ENCODE measurements around the gene TRAPPC6A. TPM values are rescaled to one million over a fixed set of nuclear protein-coding genes. Genes with fewer than 3 reads are reported as not detected.

TRAPPC6A gene
- polyA plus RNA-seq, 1 donor from 2014 or later: 158 TPM

DNA sequence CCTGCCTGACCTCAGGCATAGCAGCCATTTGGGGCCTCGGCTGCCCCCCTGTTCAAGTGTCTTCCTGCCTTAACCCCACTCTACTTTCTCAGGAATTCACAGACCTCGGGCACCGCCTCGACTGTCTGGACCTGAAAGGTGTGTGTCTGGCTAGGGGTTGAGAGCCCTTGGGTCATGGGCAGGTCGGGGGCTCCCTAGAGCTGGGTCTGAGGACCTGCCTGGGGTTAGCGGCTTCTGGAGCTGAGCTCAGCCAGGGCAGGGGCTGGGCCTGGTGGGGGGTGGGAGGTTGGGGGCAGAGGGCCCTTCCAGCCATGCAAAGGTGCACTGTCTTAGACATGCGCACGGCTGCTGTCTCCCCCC, 37.9 kb downstream of the TRAPPC6A start:
- Mint-ChIP-seq H3K4me1 (peaks cover 9 to 23% (median 22%) of the 10 kb centered on the region in 3 donors), H3K36me3 (no peaks in the 10 kb centered on the region), H3K4me3 (no peak overlapping the region), H3K9me3 (no peaks in the 10 kb centered on the region), H3K27ac (no peak overlapping the region), H3K27me3 (peaks cover 2% of the 10 kb centered on the region)

GRCh38 chr19:45139286-45140143, 38.5 kb downstream of the TRAPPC6A start:
- Mint-ChIP-seq H3K4me3 (no peak overlapping the region), H3K27ac (no peak overlapping the region), H3K27me3 (peaks cover 2% of the 10 kb centered on the region), H3K9me3 (no peaks in the 10 kb centered on the region), H3K4me1 (peaks cover 12 to 26% (median 25%) of the 10 kb centered on the region in 3 donors), H3K36me3 (no peaks in the 10 kb centered on the region)

- Mint-ChIP-seq H3K4me3 (peak overlapping the region in 1 of 4 donors; percentile 60), H3K27ac (no peak overlapping the region), H3K27me3 (peaks cover 2% of the 10 kb centered on the region), H3K4me1 (peaks cover 22 to 34% (median 33%) of the 10 kb centered on the region in 3 donors), H3K9me3 (no peaks in the 10 kb centered on the region), H3K36me3 (no peaks in the 10 kb centered on the region)
These were observed 39.7 kb downstream of the TRAPPC6A start for GRCh38 chr19:45138303-45138751.

GRCh38 chr19:45137179-45137761, 40.8 kb downstream of the TRAPPC6A start:
- Mint-ChIP-seq H3K27me3 (peaks cover 2% of the 10 kb centered on the region), H3K36me3 (no peaks in the 10 kb centered on the region), H3K9me3 (no peaks in the 10 kb centered on the region), H3K4me1 (peaks cover 22 to 34% (median 33%) of the 10 kb centered on the region in 3 donors), H3K4me3 (peak overlapping the region; percentile 28 to 90 (median 82)), H3K27ac (peak overlapping the region; percentile 12 to 92 (median 67))

DNA sequence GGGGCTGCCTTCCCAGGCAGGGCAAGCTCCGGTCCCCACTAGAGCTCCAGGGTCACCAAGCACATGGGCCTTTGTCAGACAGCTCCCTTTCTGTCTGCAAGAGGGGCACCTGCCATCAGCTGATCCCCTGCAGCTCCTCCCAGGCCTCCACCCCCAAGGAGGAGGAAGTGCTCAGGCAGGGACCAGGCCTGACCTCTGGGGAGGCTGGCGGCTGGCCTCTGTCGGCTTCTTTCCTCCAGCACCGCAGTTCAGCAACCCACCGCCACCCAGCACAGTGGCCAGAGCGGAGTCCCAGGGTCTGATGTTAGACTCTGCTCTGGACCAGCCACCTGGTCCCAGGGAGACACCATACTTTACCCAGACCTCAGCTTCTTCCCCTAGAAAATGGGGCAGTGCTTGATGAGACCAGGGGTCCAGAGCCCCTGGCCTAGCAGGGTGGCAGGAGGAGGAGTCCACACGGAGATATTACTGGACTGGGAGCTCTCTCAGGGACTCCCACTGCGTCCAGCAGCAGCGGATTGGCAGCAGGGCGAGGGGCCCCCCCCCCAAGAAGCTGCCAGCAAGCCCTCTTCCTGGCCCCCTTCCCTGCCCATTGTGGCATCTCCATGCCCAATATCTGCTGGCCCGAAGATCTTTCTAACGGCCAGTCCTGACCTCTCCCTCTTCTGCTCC, 41.4 kb downstream of the TRAPPC6A start:
- Mint-ChIP-seq H3K27ac (peak overlapping the region; percentile 12 to 92 (median 67)), H3K4me1 (peaks cover 22 to 35% (median 34%) of the 10 kb centered on the region in 3 donors)

DNA sequence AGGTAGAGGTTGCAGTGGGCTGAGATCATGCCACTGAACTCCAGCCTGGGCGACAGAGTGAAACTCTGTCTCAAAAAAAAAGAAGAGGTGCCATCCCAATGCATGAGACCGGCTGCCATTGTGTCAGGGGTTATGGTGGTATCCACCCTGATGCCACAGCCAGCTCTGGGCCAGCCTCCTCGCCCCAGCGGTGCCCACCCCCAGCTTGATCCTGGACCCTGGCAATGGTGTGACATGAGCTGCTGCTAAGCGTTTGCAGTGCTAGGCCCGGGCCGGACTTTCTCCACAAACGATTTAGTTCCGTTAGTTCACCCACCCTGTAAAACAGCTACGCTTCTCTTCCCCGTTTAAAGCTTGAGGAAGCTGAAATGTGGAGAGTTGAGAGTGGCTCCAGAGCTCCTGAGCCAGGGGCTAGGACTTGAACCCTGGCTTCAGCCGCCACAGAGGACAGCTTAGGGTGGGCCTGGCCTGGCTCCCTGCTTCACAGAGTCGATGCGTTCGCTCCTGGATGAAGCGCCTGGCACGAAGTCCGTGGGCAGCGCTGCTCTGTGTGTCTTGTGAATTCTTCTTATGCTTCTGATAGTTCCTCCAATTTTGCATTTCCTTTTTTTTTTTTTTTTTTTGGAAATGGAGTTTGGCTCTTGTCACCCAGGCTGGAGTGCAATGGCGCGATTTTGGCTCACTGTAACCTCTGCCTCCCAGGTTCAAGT, 42.7 kb downstream of the TRAPPC6A start:
- Mint-ChIP-seq H3K36me3 (no peaks in the 10 kb centered on the region), H3K9me3 (no peaks in the 10 kb centered on the region), H3K27me3 (peaks cover 2% of the 10 kb centered on the region), H3K27ac (peak overlapping the region in 2 of 3 donors; percentile 67 to 91), H3K4me3 (peak overlapping the region in 1 of 4 donors; percentile 22), H3K4me1 (peaks cover 30 to 41% (median 38%) of the 10 kb centered on the region in 3 donors)

More for the DNA sequence above, 41.4 kb downstream of the TRAPPC6A start:
- Mint-ChIP-seq H3K9me3 (no peaks in the 10 kb centered on the region), H3K36me3 (no peaks in the 10 kb centered on the region), H3K4me3 (peak overlapping the region; percentile 28 to 90 (median 82)), H3K27me3 (peaks cover 2% of the 10 kb centered on the region)

- Mint-ChIP-seq H3K27ac (peak overlapping the region in 1 of 3 donors; percentile 22), H3K4me3 (peak overlapping the region in 1 of 4 donors; percentile 70), H3K9me3 (no peaks in the 10 kb centered on the region), H3K27me3 (peaks cover 2% of the 10 kb centered on the region), H3K4me1 (peaks cover 30 to 41% (median 38%) of the 10 kb centered on the region in 3 donors), H3K36me3 (no peaks in the 10 kb centered on the region)
These were observed 44.4 kb downstream of the TRAPPC6A start for GRCh38 chr19:45133661-45134060.

- Mint-ChIP-seq H3K36me3 (peaks cover 1% of the 10 kb centered on the region), H3K4me1 (peaks cover 20 to 29% (median 22%) of the 10 kb centered on the region in 3 donors), H3K4me3 (peak overlapping the region in 1 of 4 donors; percentile 28)
These were observed 47.0 kb downstream of the TRAPPC6A start for GRCh38 chr19:45130888-45131615.

DNA sequence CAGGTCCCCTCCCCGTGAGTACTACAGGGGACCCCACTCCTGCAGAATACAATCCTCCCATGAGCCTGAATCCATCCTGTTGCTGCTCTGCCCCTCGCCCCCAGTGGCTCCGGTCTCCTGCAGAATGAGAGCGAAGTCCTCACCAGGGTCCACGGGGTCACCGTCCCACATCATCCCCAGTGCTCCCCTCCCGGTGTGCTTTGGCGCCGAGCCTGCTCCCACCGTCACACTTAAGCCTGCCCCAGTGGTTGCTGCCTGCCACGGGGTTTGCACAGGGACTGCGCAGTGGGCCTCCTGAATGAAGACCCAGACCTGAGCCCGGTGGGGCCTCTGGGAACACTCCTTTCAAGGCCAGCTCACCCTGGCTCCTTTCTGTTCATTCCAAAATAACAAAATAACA, 47.8 kb downstream of the TRAPPC6A start:
- Mint-ChIP-seq H3K4me3 (no peak overlapping the region), H3K36me3 (peaks cover 1% of the 10 kb centered on the region)

More at GRCh38 chr19:45130888-45131615, 47.0 kb downstream of the TRAPPC6A start:
- Mint-ChIP-seq H3K27ac (no peak overlapping the region), H3K9me3 (no peaks in the 10 kb centered on the region), H3K27me3 (no peaks in the 10 kb centered on the region)

DNA sequence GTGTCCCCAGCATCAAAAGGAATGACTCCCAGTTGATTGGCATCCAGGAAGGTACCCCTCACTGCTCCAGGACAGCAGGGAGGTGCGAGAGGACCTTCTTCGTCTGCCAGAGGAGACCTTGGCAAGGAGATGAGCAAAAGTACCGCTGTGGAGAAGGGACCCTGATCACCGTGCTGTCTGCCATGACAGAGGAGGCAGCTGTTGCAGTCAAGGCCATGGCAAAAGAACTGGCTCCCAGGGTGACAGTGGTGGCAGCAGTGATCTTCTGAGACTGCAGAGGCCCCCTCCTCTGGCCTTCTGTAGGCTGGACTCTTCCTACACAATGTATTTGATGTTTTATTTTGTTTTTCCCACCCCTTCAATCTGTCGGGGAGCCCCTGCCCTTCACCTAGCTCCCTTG, 49.2 kb downstream of the TRAPPC6A start:
- H3K27me3 Mint-ChIP-seq: no peaks in the 10 kb centered on the region
- peaks cover 16 to 19% (median 18%) of the 10 kb centered on the region in 3 donors for H3K4me1 Mint-ChIP-seq
- no peaks in the 10 kb centered on the region for H3K9me3 Mint-ChIP-seq
- H3K4me3 Mint-ChIP-seq: no peak overlapping the region
- no peak overlapping the region for H3K27ac Mint-ChIP-seq
- peaks cover 1% of the 10 kb centered on the region for H3K36me3 Mint-ChIP-seq

More for the DNA sequence above, 47.8 kb downstream of the TRAPPC6A start:
- Mint-ChIP-seq H3K27me3 (no peaks in the 10 kb centered on the region), H3K9me3 (no peaks in the 10 kb centered on the region), H3K27ac (no peak overlapping the region), H3K4me1 (peaks cover 20 to 30% (median 25%) of the 10 kb centered on the region in 3 donors)

GRCh38 chr19:45128146-45128545, 49.9 kb downstream of the TRAPPC6A start:
- peak overlapping the region in 1 of 3 donors; percentile 84 for H3K27ac Mint-ChIP-seq
- peaks cover 1% of the 10 kb centered on the region for H3K36me3 Mint-ChIP-seq
- peaks cover 13 to 17% (median 17%) of the 10 kb centered on the region in 3 donors for H3K4me1 Mint-ChIP-seq
- H3K27me3 Mint-ChIP-seq: no peaks in the 10 kb centered on the region
- H3K9me3 Mint-ChIP-seq: no peaks in the 10 kb centered on the region
- H3K4me3 Mint-ChIP-seq: peak overlapping the region in 1 of 4 donors; percentile 59

GRCh38 chr19:45126654-45127053, 51.4 kb downstream of the TRAPPC6A start:
- H3K9me3 Mint-ChIP-seq: no peaks in the 10 kb centered on the region
- no peak overlapping the region for H3K27ac Mint-ChIP-seq
- H3K4me1 Mint-ChIP-seq: peaks cover 13 to 25% (median 17%) of the 10 kb centered on the region in 3 donors
- H3K27me3 Mint-ChIP-seq: no peaks in the 10 kb centered on the region
- H3K36me3 Mint-ChIP-seq: peaks cover 1% of the 10 kb centered on the region
- no peak overlapping the region for H3K4me3 Mint-ChIP-seq

DNA sequence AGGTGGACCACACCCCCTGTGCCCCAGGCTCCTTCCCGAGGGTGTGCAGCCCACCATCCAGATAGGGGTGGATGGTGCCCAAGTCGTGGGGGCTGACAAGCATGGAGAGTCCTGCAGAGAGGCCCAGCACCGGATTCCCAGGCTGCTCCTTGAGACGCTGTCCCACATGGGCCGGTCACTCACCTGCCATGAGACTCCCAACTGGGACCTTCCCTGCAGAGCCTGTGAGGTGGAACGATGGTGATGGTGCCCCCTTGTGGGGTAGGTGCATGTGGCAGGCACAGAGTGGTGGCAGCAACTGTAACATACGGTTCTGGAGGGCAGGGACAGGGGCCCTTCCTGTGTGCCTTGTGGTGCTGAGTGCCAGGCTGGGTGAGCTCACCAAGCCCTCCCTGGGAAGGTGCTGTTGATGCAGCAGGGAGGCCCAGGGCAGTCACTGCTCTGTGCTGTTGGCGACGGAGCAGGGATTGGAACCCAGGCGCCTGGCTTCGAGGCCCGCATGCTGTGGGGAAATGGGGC, 52.0 kb downstream of the TRAPPC6A start:
- Mint-ChIP-seq H3K9me3 (no peaks in the 10 kb centered on the region), H3K27me3 (no peaks in the 10 kb centered on the region), H3K4me1 (peaks cover 11 to 22% (median 13%) of the 10 kb centered on the region in 3 donors), H3K36me3 (peaks cover 1% of the 10 kb centered on the region), H3K27ac (no peak overlapping the region), H3K4me3 (no peak overlapping the region)

Data from IgD-negative memory B cell (primary cell).